Suppressor macrophage treated with lipopolysaccharide for 1 hour (primary cell): ENCODE results near the gene ARHGEF39.
A peak's percentile ranks its signal among the peaks of the same experiment; 100 is the strongest.
"Not testable (repeated sequence)": the region's sequence is repeated elsewhere in the genome, so short reads cannot be mapped to it uniquely, and the experiment has no call there.

ENCODE experiments used
- DNase-seq, 3 donors: peaks; one replicate each; pipeline ENCODE4 v3.0.0-alpha.2; 2020 to 2022

Gene ARHGEF39

GRCh38 chr9:35618325-35618727 is 46.7 kb downstream of the ARHGEF39 start, which contains the start of gene CD72:
Gene CD72 (minus strand): TSS chr9:35618413. CDS start chr9:35618303, 110 bp downstream.
- peak; percentile 66 to 72 (median 71) for DNase-seq

- DNase-seq, result no peak
These were observed 47.4 kb downstream of the ARHGEF39 start for GRCh38 chr9:35617548-35617947.

DNA sequence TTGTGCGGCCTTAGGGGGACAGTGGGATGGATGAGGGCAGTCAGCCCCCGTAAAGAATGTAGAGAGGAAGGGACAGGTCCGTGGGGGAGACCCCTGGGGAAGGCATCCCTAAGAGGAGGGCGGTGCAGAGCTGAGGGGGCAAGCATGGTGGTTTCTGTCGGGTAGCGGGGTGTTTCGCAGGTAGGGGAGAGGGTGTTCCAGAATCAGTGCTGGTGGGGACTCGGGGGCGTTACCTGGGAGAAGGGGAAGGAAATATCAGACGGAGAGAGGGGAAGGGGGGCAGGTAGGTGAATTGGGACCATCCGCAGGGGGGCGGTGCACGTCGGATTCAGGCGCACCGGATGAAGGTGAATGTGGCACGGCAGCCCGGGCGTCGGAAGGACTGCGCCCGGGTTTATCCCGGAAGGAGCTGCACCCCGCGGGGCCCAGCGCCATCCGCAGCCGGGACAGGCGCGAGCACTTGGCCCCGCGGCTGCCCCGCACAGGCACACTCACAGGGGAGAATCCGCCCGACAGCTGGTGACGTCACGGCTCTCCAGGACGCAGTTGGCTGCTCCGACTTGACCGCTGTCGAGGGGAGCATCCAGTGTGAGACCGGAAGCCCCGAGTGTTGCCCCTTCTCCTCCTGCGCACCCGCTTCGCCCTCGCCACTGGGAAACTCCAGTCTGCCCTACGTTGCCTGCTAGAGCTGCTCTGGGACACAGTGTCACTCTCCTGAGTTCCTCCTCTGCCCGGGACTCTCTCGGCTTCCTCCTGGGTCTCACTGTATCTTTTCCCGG is 48.1 kb downstream of the ARHGEF39 start:
- peak; percentile 89 to 93 (median 92) for DNase-seq

- DNase-seq, result no peak
These were observed 48.9 kb downstream of the ARHGEF39 start for GRCh38 chr9:35615981-35616680.

- DNase-seq, result no peak
These were observed 52.2 kb downstream of the ARHGEF39 start for GRCh38 chr9:35612843-35613242.

GRCh38 chr9:35612066-35612465 is 52.9 kb downstream of the ARHGEF39 start:
- DNase-seq, result not testable (repeated sequence)

DNA sequence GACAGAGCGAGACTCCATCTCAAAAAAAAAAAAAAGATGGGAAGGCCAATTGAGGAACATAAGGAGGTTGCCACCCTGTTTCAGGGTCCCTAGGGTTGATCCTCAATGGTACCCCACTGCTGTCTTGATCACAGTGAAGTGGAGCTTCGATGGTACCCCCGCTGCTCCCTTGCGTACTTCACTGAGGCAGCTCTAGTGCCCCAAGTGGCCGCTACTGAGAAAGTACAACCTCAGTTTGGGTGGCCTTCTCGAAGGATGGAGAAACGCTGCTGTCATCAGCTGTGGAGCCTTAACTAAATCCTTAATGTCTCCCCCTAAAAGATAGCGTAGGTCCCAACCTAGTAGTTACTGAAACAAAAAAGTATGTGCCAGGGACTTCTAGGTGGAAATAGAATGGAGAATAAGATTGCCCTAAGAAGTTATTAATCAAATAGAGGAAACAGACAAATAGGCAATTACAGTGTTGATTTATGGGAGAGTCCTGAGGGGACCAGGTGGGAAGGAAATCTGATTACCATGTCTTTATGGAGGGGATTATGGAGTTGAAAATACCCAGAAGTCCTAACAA is 53.7 kb downstream of the ARHGEF39 start:
- DNase-seq, result peak; percentile 70 to 74 (median 71)

DNA sequence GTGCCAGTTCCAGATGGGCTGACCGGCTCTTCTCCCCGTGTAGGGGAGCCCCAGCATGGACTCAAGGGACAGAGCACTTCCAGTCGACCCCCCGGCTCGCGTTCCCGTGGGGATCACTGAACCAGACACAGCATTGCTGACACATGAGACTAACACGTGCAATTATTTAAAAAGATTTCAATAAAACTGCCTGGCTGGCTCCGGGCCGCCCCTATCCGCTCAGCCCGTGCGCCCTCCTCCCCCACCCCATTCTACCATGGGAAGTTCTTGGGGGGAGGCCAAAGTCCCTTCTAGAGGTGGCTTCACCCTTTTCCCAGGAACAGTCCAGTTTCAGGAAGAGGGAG is 55.2 kb downstream of the ARHGEF39 start:
- no peak for DNase-seq
